GM12878 (cell line): ENCODE measurements around the gene HS3ST6. TPM values are rescaled to one million over a fixed set of nuclear protein-coding genes. Genes with fewer than 3 reads are reported as not detected.

ENCODE experiments used
- ATAC-seq: fragments of 200-7000 bp; cut with Tn5 transposase; 3 replicates; pipeline ENCODE4 v1.9.1; 2020; ENCODE audit warnings: mild to moderate bottlenecking, moderate library complexity
- BruUV-seq: library from RNA; stranded (reverse); fragments of 400-500 nt; replicated peaks from 2 replicates; lab custom pipeline; 2021; lab: Mats Ljungman, UMichigan
- CTCF ChIA-PET: fragments of 300-600 bp; sonication (Branson Sonifier 250); formaldehyde crosslinking; extraction: SDS; loops from one replicate; lab custom pipeline; 2021; ENCODE audit warnings: inconsistent platforms; lab: Yijun Ruan, JAX
- POLR2A ChIA-PET: fragments of 350-600 bp; formaldehyde crosslinking; extraction: SDS; loops from one replicate; lab custom pipeline; 2021; ENCODE audit warnings: inconsistent platforms; lab: Charles Lee
- RAD21 ChIA-PET: fragments of 300-600 bp; sonication (Branson Sonifier 250); formaldehyde crosslinking; loops from one replicate; lab custom pipeline; 2023; ENCODE audit warnings: antibody characterized with exemption; ENCODE audit not compliant: unreplicated experiment; lab: Charles Lee
- SMC1A ChIA-PET: fragments of 300-600 bp; sonication (Branson Sonifier 250); formaldehyde crosslinking; loops from one replicate; lab custom pipeline; 2023; ENCODE audit not compliant: unreplicated experiment, uncharacterized antibody; lab: Charles Lee
- DNase-seq: peaks from one replicate; pipeline ENCODE4 v3.0.0-alpha.2; 2011; ENCODE audit warnings: low read depth, low spot score
- FAIRE-seq: peaks from 3 replicates; lab custom pipeline; 2011; peaks lifted over from hg19 to GRCh38; lab: Jason Lieb, UNC
- H2AFZ ChIP-seq: 2 replicates; pipeline ENCODE4 v1.6.0; 2011; ENCODE audit warnings: low read depth, low read length, control low read depth; ENCODE audit not compliant: control insufficient read depth
- H3K27ac ChIP-seq: 2 replicates; pipeline ENCODE4 v1.5.1; 2011; ENCODE audit warnings: control low read depth; ENCODE audit not compliant: control insufficient read depth, insufficient read depth
- H3K27me3 ChIP-seq, 2 experiments: replicated peaks in 1 of 2; 2 replicates each; pipeline versions ENCODE4 v1.6.0 to v1.6.1; 2011; ENCODE audit warnings: low read length in 1 of 2; ENCODE audit not compliant: control insufficient read depth in 2 of 2, insufficient read depth in 2 of 2
- H3K36me3 ChIP-seq, 2 experiments: 2 replicates each; pipeline ENCODE4 v1.5.1; 2011; ENCODE audit warnings: low read length in 1 of 2; ENCODE audit not compliant: control insufficient read depth in 2 of 2, insufficient read depth in 2 of 2
- H3K4me1 ChIP-seq: 2 replicates; pipeline ENCODE4 v1.6.1; 2011; ENCODE audit warnings: mild to moderate bottlenecking, low read length, moderate library complexity, mixed read lengths; ENCODE audit not compliant: control insufficient read depth, insufficient read depth
- H3K4me2 ChIP-seq: 2 replicates; pipeline ENCODE4 v1.6.0; 2011; ENCODE audit warnings: control low read depth; ENCODE audit not compliant: control insufficient read depth, insufficient read depth
- H3K4me3 ChIP-seq: fragments of 200-600 bp; sonication (generic); 2 replicates; pipeline ENCODE4 v1.5.1; 2016
- H3K79me2 ChIP-seq: 2 replicates; pipeline ENCODE4 v1.6.0; 2011; ENCODE audit warnings: low read length; ENCODE audit not compliant: control insufficient read depth, insufficient read depth
- H3K9ac ChIP-seq: 2 replicates; pipeline ENCODE4 v1.8.0; 2011; ENCODE audit warnings: low read length, control low read depth, mixed read lengths; ENCODE audit not compliant: control insufficient read depth, insufficient read depth
- H3K9me3 ChIP-seq: replicated peaks from 3 replicates; pipeline ENCODE4 v1.5.1; 2011; ENCODE audit warnings: mild to moderate bottlenecking, low read length; ENCODE audit not compliant: control insufficient read depth, insufficient read depth
- H4K20me1 ChIP-seq: 2 replicates; pipeline ENCODE4 v1.6.0; 2011; ENCODE audit not compliant: control insufficient read depth, insufficient read depth
- BACH1 ChIP-seq: fragments of 450-650 bp; IDR thresholded peaks from 2 replicates; pipeline ENCODE4 v1.6.1; 2017; ENCODE audit warnings: mild to moderate bottlenecking, borderline replicate concordance
- E2F4 ChIP-seq: IDR thresholded peaks from 2 replicates; pipeline ENCODE4 v1.6.1; 2012; ENCODE audit warnings: low read depth, low read length, improper control_type of control experiment
- HDAC6 ChIP-seq: fragments of 200-600 bp; sonication (generic); IDR thresholded peaks from one replicate; pipeline ENCODE4 v1.8.0; 2017; ENCODE audit warnings: antibody characterized with exemption; ENCODE audit not compliant: unreplicated experiment
- JUNB ChIP-seq: IDR thresholded peaks from 2 replicates; pipeline ENCODE4 v1.6.1; 2016; ENCODE audit warnings: antibody characterized with exemption, mild to moderate bottlenecking
- SREBF2 ChIP-seq: IDR thresholded peaks from 2 replicates; pipeline ENCODE4 v1.6.1; 2012; ENCODE audit warnings: mild to moderate bottlenecking, low read length
- ZBTB40 ChIP-seq: fragments of 450-650 bp; IDR thresholded peaks from 2 replicates; pipeline ENCODE4 v1.6.1; 2016; ENCODE audit warnings: mild to moderate bottlenecking, moderate library complexity, borderline replicate concordance
- WGBS: methylation state at CpG from one replicate; pipeline ENCODE4 v1.1.6; 2016; ENCODE audit warnings: low lambda C conversion rate; ENCODE audit not compliant: insufficient replicate concordance, insufficient coverage; ENCODE audit errors: missing lambda C conversion rate; 5-methylcytosine and 5-hydroxymethylcytosine counted together
- in situ Hi-C: fragments of 300-500 bp; cut with MboI; formaldehyde crosslinking; loops from 9 replicates; pipeline ENCODE4 v1.14.3; 2018; ENCODE audit warnings: mixed read lengths
- intact Hi-C: fragments of 100-400 bp; cut with micrococcal nuclease; formaldehyde crosslinking; loops from one replicate; pipeline ENCODE4 v1.14.2; 2022; ENCODE audit not compliant: unreplicated experiment
- polyA plus RNA-seq, 11 experiments: library from polyadenylated mRNA; depleted of rRNA in 4 of 11; unstranded in 6 of 11; stranded (reverse) in 5 of 11; fragments of >200 nt; fragmentation: Nextera tagmentation in 4 of 11; fragmentation: Illumina TruSeq in 1 of 11; extraction: Ambion mirVana in 4 of 11; extraction: Trizol in 1 of 11; gene quantifications; 1 replicate in 1 of 11; 2 replicates in 10 of 11; pipeline versions ENCODE4 v1.2.1 to v1.2.3, GENCODE V29; 2011 to 2016; ENCODE audit warnings: inconsistent platforms in 2 of 11, missing spikeins in 2 of 11, low read depth in 1 of 11
- total RNA-seq, 4 experiments: library from RNA; depleted of rRNA in 3 of 4; stranded (reverse); fragments of >200 nt in 3 of 4; fragmentation: Illumina TruSeq in 1 of 4; extraction: Trizol in 1 of 4; gene quantifications; 2 replicates each; pipeline versions ENCODE4 v1.2.1 to v1.2.3, GENCODE V29; 2013 to 2021

HS3ST6 gene
- total and polyA plus RNA-seq, 10 of the 15 experiments (the other 5 are each of a cell fraction or from before 2014, with no cell fraction given) = not detected

- FAIRE-seq = no peak
- BruUV-seq = no TSS peak
These were observed 10.9 kb downstream of the HS3ST6 start for GRCh38 chr16:1907226-1907860.

More at GRCh38 chr16:1907226-1907860, 10.9 kb downstream of the HS3ST6 start:
- H4K20me1 ChIP-seq = no peaks in the 10 kb centered on the region
- intact Hi-C loops = no loop called here
- CTCF ChIA-PET = no interaction called here
- TF ChIP-seq SREBF2 (no peak), BACH1 (no peak), ZBTB40 (no peak), E2F4 (no peak), HDAC6 (no peak), JUNB (no peak)
- TF ChIP-seq, all 136 proteins: peak for 0
- no peak for ATAC-seq
- 43% methylated on average over 15 of the region's 17 CpGs for WGBS
- in situ Hi-C loops = no loop called here
- DNase-seq = no peak
- Histone ChIP-seq H3K27me3 (no peaks in the 10 kb centered on the region; a peak in 1 of 4 replicates), H3K79me2 (no peaks in the 10 kb centered on the region), H3K36me3 (no peaks in the 10 kb centered on the region), H3K9me3 (no peaks in the 10 kb centered on the region), H2AFZ (no peak overlapping the region), H3K4me2 (no peak overlapping the region), H3K27ac (no peak overlapping the region), H3K4me1 (no peaks in the 10 kb centered on the region), H3K4me3 (no peak overlapping the region), H3K9ac (no peak overlapping the region)
- SMC1A ChIA-PET = no interaction called here
- RAD21 ChIA-PET = no interaction called here
- POLR2A ChIA-PET = no interaction called here
